Measurements from ENCODE around the gene SMCHD1. TPM values are rescaled to one million over a fixed set of nuclear protein-coding genes. Genes with fewer than 3 reads are reported as not detected.

SMCHD1 gene
- total RNA-seq, 2 donors from 2014 or later = 61.8 to 72.5 TPM

DNA sequence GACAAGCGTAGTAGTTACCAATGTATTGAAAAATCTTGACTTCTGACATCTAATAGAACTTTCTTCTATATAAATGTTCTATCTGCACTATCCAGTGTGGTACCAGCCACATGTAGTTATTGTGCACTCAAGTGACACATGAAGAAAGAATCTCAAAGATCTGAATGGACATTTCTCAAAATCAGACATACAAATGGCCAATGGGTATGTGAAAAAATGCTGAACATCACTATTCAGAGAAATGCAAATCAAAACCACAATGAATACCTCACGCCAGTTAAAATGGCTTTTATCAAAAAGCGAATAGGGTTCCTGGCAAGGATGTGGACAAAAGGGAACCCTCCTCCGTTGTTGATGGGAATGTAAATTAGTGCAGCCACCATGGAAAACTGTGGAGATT, 37.5 kb upstream of the SMCHD1 start:
- Histone ChIP-seq H3K36me3 (ENCODE audit: control insufficient read depth, insufficient read depth, low read length) (peaks cover 31% of the 10 kb centered on the region), H3K4me3 (ENCODE audit: low read length) (no peak overlapping the region), H3K27me3 (ENCODE audit: control insufficient read depth, insufficient read depth, low read length, poor library complexity, severe bottlenecking) (no peaks in the 10 kb centered on the region), H3K9me3 (ENCODE audit: control insufficient read depth, low read length) (peaks cover 9% of the 10 kb centered on the region), H3K27ac (ENCODE audit: low read depth, low read length) (peak overlapping the region; percentile 64), H3K9ac (ENCODE audit: extremely low read depth, low read length, poor library complexity, severe bottlenecking) (no peak overlapping the region), H3K4me1 (ENCODE audit: control insufficient read depth, insufficient read depth, low read length) (no peaks in the 10 kb centered on the region)
- Mint-ChIP-seq H3K36me3 (ENCODE audit: low read depth) (peaks cover 23% of the 10 kb centered on the region), H3K9me3 (no peaks in the 10 kb centered on the region), H3K4me1 (no peaks in the 10 kb centered on the region), H3K27ac (no peak overlapping the region), H3K27me3 (ENCODE audit: insufficient read depth) (no peaks in the 10 kb centered on the region), H3K4me3 (no peak overlapping the region)
- TF ChIP-seq, protein P1, sequence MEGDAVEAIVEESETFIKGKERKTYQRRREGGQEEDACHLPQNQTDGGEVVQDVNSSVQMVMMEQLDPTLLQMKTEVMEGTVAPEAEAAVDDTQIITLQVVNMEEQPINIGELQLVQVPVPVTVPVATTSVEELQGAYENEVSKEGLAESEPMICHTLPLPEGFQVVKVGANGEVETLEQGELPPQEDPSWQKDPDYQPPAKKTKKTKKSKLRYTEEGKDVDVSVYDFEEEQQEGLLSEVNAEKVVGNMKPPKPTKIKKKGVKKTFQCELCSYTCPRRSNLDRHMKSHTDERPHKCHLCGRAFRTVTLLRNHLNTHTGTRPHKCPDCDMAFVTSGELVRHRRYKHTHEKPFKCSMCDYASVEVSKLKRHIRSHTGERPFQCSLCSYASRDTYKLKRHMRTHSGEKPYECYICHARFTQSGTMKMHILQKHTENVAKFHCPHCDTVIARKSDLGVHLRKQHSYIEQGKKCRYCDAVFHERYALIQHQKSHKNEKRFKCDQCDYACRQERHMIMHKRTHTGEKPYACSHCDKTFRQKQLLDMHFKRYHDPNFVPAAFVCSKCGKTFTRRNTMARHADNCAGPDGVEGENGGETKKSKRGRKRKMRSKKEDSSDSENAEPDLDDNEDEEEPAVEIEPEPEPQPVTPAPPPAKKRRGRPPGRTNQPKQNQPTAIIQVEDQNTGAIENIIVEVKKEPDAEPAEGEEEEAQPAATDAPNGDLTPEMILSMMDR (conservative IDR thresholded peaks at IDR 0.05) = no peak
- no peak for DNase-seq
- WGBS, 2 experiments (ENCODE audit: insufficient coverage in 1 of 2, insufficient read length in 1 of 2) = 96% methylated on average over 3 of the region's 4 CpGs; no CpG with 5 or more reads in 1 of the 2 experiments

DNA sequence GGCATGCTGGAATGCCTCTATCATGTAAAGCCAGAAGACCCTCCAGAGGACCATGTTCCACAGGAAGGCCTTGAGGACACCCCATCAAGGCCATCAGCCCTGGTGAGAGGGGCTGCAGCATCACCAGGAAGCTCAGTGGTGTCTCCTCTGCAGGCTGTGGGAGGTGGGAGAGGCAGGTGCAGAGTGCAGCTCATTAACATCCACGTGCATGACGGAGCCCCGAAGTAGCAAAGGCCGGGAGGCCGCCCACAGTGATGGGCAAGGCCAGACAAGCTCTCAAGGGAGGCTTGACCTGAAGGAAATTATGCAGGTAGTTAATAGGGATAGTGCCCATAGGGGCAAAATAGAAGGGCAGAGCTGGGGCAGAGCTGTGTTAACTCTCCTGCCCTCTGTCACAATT, 30.3 kb upstream of the SMCHD1 start:
- DNase-seq = no peak
- no peak overlapping the region for H3K4me3 ChIP-seq (ENCODE audit: low read length)
- no peaks in the 10 kb centered on the region for H3K27me3 Mint-ChIP-seq (ENCODE audit: insufficient read depth)
- H3K27ac ChIP-seq (ENCODE audit: low read depth, low read length) = no peak overlapping the region
- H3K4me1 ChIP-seq (ENCODE audit: control insufficient read depth, insufficient read depth, low read length) = no peaks in the 10 kb centered on the region
- no peak overlapping the region for H3K9ac ChIP-seq (ENCODE audit: extremely low read depth, low read length, poor library complexity, severe bottlenecking)
- no peaks in the 10 kb centered on the region for H3K27me3 ChIP-seq (ENCODE audit: control insufficient read depth, insufficient read depth, low read length, poor library complexity, severe bottlenecking)
- 70 to 81% methylated on average over 5 of the region's 5 CpGs for WGBS, 2 experiments (ENCODE audit: insufficient coverage in 1 of 2, insufficient read length in 1 of 2)
- no peak overlapping the region for H3K27ac Mint-ChIP-seq
- H3K4me3 Mint-ChIP-seq = no peak overlapping the region
- no peaks in the 10 kb centered on the region for H3K9me3 Mint-ChIP-seq
- H3K36me3 Mint-ChIP-seq (ENCODE audit: low read depth) = no peaks in the 10 kb centered on the region
- H3K36me3 ChIP-seq (ENCODE audit: control insufficient read depth, insufficient read depth, low read length) = no peaks in the 10 kb centered on the region
- TF ChIP-seq, protein P1 (conservative IDR thresholded peaks at IDR 0.05) = no peak
- H3K4me1 Mint-ChIP-seq = no peaks in the 10 kb centered on the region
- no peaks in the 10 kb centered on the region for H3K9me3 ChIP-seq (ENCODE audit: control insufficient read depth, low read length)

DNA sequence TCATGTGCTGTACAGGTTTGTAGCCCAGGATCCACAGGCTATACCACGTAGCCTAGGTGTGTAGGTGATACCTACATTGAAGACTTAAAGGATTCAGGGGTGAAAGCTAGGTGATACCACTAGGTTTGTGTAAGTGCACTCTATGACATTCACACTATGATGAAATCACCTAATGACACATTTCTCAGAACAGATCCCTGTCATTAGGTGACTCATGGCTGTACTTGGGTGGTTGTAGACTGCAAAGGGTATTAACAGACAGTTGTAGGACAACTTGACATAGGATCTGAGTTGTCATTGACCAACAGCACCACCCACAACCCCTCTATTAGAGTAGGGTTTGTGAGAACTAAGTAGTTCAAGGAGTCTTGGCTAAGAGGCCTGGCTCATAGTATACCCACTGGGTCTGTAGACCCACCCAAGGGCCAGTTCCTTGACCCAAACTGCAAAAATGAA, 27.7 kb upstream of the SMCHD1 start:
- Histone ChIP-seq H3K4me3 (ENCODE audit: low read length) (no peak overlapping the region), H3K27ac (ENCODE audit: low read depth, low read length) (no peak overlapping the region), H3K36me3 (ENCODE audit: control insufficient read depth, insufficient read depth, low read length) (no peaks in the 10 kb centered on the region), H3K9ac (ENCODE audit: extremely low read depth, low read length, poor library complexity, severe bottlenecking) (no peak overlapping the region), H3K27me3 (ENCODE audit: control insufficient read depth, insufficient read depth, low read length, poor library complexity, severe bottlenecking) (no peaks in the 10 kb centered on the region), H3K9me3 (ENCODE audit: control insufficient read depth, low read length) (no peaks in the 10 kb centered on the region), H3K4me1 (ENCODE audit: control insufficient read depth, insufficient read depth, low read length) (no peaks in the 10 kb centered on the region)
- Mint-ChIP-seq H3K9me3 (peaks cover 7% of the 10 kb centered on the region), H3K4me1 (no peaks in the 10 kb centered on the region), H3K4me3 (no peak overlapping the region), H3K36me3 (ENCODE audit: low read depth) (no peaks in the 10 kb centered on the region), H3K27me3 (ENCODE audit: insufficient read depth) (no peaks in the 10 kb centered on the region), H3K27ac (no peak overlapping the region)
- TF ChIP-seq, protein P1 (conservative IDR thresholded peaks at IDR 0.05) = no peak
- 92 to 100% methylated on average over 1 of the region's 1 CpG for WGBS, 2 experiments (ENCODE audit: insufficient coverage in 1 of 2, insufficient read length in 1 of 2)
- DNase-seq = no peak
